Lower leg skin (tissue), 4 donors: ENCODE results near the gene B3GALT5. TPM values are rescaled to one million over a fixed set of nuclear protein-coding genes. Genes with fewer than 3 reads are reported as not detected.

Experiments
- DNase-seq, 2 donors: peaks; one replicate each; pipeline ENCODE4 v3.0.0-alpha.2; 2019; ENCODE audit warnings: low spot score in 2 of 2
- H3K4me3 ChIP-seq: fragments of 200-600 bp; sonication (generic); 2 replicates; pipeline ENCODE4 v1.5.1; 2017; ENCODE audit warnings: mild to moderate bottlenecking, low read depth; ENCODE audit not compliant: poor library complexity, severe bottlenecking
- POLR2A ChIP-seq, 2 donors: fragments of 450-650 bp; IDR thresholded peaks; one replicate each; pipeline ENCODE4 v1.6.1; 2016 to 2017; ENCODE audit warnings: antibody characterized with exemption in 2 of 2, mild to moderate bottlenecking in 1 of 2, moderate library complexity in 1 of 2
- WGBS, 2 donors: methylation state at CpG; one replicate each; pipeline ENCODE4 v1.1.5; 2018; 5-methylcytosine and 5-hydroxymethylcytosine counted together
- intact Hi-C: fragments of 100-400 bp; cut with DNase I; formaldehyde crosslinking; loops from one replicate; pipeline ENCODE4 v1.15.0; 2023; ENCODE audit warnings: low total_unique reads
- total RNA-seq, 4 donors: library from RNA; depleted of rRNA; stranded (reverse); fragments of >200 nt; gene quantifications; one replicate each; pipeline ENCODE4 v1.1.0, GENCODE V29; 2016
- TF ChIP-seq, protein P1 (sequence below), 3 donors: fragments of 450-650 bp; IDR thresholded peaks; one replicate each; pipeline ENCODE4 v1.5.1; 2016; ENCODE audit warnings: antibody characterized with exemption in 3 of 3, mild to moderate bottlenecking in 3 of 3, moderate library complexity in 2 of 3

B3GALT5 gene
- total RNA-seq, 4 donors from 2014 or later: 0.89 to 7.6 (median 4.1) TPM

DNA sequence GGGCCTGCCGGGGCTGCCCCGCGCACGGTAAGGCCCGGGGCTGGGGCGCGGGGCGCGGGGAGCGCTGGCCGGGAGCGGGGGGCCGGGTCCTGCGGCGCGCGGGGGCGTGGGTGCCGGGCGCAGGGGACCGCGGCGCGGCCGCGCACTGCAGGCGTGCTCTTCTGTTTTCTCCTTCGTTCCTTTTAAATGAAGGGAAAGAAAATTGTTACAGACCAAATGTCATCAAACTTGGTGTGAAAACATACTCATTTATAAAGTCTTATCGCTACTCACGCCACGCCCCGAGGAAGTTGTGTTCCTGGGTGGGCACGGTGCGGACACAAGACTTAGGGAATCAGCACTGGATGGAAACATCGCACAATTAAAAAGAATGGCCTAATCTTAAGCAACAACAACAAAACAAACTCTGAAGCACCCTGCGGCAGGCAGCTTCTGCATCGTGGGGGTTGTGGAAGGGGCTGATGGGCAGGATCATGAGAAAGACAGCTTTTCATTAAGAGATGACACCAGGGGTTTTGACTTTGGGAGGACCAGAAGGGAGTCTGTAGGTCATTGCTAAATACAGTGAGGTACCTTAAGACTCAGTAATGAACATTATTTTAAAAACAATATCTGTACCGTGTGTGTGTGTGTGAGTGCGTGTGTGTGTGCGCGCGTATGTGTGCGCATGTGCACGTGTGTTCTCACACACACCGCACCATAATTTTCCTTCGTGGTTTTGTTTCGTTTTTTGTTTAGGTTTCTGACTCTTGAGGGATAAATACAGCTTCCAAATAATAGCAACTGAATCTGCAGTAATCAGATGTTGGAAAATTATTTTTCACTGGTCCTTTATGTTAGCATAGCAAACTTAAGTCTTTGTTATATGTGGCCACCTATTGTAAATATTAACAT, 548 bp downstream of the B3GALT5 start:
- intact Hi-C loops: no loop called here
- 8 to 9% methylated on average over 29 to 38 of the region's 47 CpGs for WGBS, 2 donors

DNA sequence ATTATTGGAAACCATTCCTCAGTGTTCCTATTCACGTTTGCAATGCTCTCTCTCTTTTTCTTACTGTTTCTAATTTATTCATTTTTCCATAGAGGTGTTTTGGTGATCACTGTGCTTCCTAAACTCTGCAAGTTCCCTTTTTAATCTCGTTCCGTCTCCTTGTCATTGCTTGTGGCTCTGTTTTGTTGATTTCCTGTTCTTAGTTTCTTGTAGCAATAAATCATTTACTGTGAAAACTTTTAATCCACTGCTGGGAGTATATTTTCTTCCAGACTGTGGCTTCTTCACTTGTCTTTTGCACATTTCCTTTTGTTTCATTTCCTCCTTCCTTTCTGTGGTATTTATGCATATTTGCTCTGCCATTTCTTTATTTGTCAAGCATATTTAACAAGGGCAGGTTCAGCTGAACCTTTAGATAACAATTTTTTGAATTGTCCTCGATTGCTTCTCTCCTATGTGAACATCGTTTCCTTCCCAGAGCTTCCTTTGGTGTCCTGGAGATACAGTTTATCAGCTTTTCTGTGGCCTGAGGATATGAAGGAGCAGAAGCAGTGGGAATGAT, 3.6 kb downstream of the B3GALT5 start:
- H3K4me3 ChIP-seq: no peak overlapping the region
- TF ChIP-seq POLR2A (IDR thresholded peaks at IDR 0.05): no peak
- TF ChIP-seq, protein P1, sequence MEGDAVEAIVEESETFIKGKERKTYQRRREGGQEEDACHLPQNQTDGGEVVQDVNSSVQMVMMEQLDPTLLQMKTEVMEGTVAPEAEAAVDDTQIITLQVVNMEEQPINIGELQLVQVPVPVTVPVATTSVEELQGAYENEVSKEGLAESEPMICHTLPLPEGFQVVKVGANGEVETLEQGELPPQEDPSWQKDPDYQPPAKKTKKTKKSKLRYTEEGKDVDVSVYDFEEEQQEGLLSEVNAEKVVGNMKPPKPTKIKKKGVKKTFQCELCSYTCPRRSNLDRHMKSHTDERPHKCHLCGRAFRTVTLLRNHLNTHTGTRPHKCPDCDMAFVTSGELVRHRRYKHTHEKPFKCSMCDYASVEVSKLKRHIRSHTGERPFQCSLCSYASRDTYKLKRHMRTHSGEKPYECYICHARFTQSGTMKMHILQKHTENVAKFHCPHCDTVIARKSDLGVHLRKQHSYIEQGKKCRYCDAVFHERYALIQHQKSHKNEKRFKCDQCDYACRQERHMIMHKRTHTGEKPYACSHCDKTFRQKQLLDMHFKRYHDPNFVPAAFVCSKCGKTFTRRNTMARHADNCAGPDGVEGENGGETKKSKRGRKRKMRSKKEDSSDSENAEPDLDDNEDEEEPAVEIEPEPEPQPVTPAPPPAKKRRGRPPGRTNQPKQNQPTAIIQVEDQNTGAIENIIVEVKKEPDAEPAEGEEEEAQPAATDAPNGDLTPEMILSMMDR (IDR thresholded peaks at IDR 0.05): no peak
- 12 to 17% methylated on average over 5 of the region's 5 CpGs for WGBS, 2 donors
- no peak for DNase-seq
- intact Hi-C loops: no loop called here

More for the DNA sequence above, 548 bp downstream of the B3GALT5 start:
- no peak overlapping the region for H3K4me3 ChIP-seq
- no peak for TF ChIP-seq POLR2A (IDR thresholded peaks at IDR 0.05)
- TF ChIP-seq, protein P1 (IDR thresholded peaks at IDR 0.05): no peak
- DNase-seq: no peak

DNA sequence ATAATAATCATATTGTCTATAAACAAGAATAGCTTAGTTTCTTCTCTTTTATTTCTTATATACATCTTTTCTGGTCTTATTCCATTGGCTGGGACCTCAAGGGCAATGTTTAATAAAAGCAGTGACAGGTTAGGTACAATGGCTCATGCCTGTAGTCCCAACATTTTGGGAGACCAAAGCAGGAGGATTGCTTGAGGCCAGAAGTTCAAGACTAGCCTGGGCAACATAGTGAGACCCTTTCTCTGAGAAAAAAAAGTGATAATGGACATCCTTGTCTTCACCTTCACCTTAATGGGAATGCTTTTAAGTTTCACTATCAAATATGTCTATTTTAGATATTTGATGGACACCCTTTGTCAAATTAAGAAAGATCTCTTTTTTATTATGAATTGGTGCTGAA, 8.1 kb downstream of the B3GALT5 start:
- no peak overlapping the region for H3K4me3 ChIP-seq
- no peak for DNase-seq
- intact Hi-C loops: no loop called here
- no peak for TF ChIP-seq POLR2A (IDR thresholded peaks at IDR 0.05)
- TF ChIP-seq, protein P1 (IDR thresholded peaks at IDR 0.05): no peak

DNA sequence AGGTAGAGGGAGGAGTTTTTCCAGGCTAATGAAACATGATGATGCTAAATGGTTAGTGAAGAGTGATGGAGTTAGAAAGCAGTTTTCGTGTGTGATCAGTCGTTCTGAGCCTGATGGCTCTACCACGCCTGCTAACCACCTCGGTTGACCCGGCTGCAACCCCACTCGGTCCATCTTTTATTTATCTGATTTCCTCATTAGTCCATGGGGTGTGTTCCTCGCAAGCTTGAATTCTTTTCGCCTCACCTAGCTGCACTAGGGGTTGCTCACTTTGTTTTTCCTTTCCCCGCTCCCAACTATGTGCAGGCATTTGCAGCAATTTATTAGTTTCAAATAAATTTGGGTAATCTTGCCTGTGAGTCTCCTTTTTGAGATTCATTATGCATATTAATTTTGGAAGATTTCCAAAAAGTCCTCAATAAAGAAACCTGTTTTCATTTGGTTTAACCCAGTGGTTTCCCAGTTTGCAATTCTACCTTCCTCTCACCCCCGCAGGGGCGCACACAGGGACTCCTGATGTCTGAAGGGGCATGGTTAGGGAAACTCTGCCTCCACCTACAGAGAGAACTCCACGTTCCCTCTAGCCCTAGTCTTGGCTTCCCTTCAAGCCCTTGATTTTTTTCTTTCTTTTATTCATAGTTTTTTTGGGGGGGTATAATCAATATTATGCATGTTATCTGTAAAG, 12.6 kb downstream of the B3GALT5 start:
- no peak for DNase-seq
- 84 to 86% methylated on average over 12 of the region's 12 CpGs for WGBS, 2 donors
- intact Hi-C loops: no loop called here
- H3K4me3 ChIP-seq: no peak overlapping the region
- TF ChIP-seq, protein P1 (IDR thresholded peaks at IDR 0.05): no peak
- no peak for TF ChIP-seq POLR2A (IDR thresholded peaks at IDR 0.05)

DNA sequence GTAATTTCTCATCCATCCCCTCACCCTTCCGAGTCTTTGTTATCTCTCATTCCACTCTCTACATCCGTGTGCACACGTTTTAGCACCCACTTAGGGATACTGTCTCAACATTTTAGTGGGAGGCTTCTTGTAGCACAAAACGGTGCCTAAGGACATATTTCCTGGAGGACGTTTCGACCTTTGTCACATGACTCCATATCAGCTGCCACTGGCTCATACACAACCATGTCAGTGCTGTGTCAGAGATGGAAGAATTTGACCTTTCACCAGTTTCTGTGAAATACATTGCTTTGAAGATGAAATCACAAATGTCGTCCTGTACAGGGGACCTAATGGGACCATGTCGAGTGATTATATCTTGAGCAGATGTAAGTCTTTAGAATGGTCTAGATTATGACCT, 15.6 kb downstream of the B3GALT5 start:
- no peak overlapping the region for H3K4me3 ChIP-seq
- TF ChIP-seq POLR2A (IDR thresholded peaks at IDR 0.05): no peak
- intact Hi-C loops: no loop called here
- WGBS, 2 donors: 82 to 88% methylated on average over 8 of the region's 8 CpGs
- DNase-seq: no peak

DNA sequence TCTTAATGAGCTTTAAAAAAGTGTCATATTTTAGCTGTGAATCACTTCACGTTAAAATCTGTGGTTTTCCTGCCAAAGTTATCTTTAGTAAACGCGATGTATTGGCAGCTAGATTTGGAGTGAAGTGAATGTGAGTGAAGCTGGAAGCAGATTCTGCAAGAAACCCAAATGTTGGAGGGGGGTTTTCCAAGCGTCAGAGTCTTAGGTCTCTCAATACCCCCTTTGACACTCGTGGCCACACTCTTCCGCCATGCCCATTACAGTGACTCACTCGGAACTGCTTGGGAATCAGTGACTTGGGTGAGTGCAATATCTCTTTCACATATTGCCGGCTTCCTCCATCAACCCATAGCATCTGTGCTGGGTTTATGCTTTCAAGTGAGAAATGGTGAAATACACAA, 17.5 kb downstream of the B3GALT5 start:
- DNase-seq: no peak
- no peak overlapping the region for H3K4me3 ChIP-seq
- TF ChIP-seq, protein P1 (IDR thresholded peaks at IDR 0.05): no peak
- no peak for TF ChIP-seq POLR2A (IDR thresholded peaks at IDR 0.05)
- WGBS, 2 donors: 53 to 59% methylated on average over 8 of the region's 8 CpGs
- intact Hi-C loops: loop anchor here (2.0 kb wide), 1 partner anchor 35 kb away; no protein-coding TSS in a partner anchor
